ENCODE results near the gene PDE1A. TPM values are rescaled to one million over a fixed set of nuclear protein-coding genes. Genes with fewer than 3 reads are reported as not detected.

The PDE1A gene
- total RNA-seq, 2 donors from 2014 or later, result 4.1 to 6.0 TPM

DNA sequence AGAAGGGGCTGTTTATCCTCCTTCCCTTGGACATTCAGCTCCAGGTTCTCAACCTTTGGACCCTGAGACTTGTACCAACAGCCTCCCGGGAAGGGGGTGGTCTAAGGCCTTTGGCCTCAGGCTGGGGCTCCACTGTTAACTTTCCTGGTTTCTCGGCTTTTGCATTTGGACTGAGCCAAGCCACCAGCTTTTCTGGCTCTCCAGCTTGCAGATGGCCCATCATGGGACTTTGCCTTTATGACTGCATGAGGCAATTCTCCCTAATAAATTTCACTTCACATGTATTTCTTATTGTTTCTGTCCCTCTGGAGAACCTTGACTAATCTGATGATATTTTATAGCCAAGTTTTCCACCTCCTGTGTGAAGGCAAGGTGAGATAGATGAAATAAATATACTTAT is 260.4 kb downstream of the PDE1A start:
- Histone ChIP-seq H3K4me3 (no peak overlapping the region), H3K27ac (no peak overlapping the region), H3K9me3 (no peaks in the 10 kb centered on the region), H3K36me3 (no peaks in the 10 kb centered on the region), H3K27me3 (replicated peaks; ENCODE audit: insufficient read depth) (no peaks in the 10 kb centered on the region), H3K4me1 (replicated peaks) (no peaks in the 10 kb centered on the region)
- intact Hi-C loops (cut with DNase I), result no loop called here
- 77% methylated on average over 2 of the region's 2 CpGs for WGBS
- TF ChIP-seq, protein P1, sequence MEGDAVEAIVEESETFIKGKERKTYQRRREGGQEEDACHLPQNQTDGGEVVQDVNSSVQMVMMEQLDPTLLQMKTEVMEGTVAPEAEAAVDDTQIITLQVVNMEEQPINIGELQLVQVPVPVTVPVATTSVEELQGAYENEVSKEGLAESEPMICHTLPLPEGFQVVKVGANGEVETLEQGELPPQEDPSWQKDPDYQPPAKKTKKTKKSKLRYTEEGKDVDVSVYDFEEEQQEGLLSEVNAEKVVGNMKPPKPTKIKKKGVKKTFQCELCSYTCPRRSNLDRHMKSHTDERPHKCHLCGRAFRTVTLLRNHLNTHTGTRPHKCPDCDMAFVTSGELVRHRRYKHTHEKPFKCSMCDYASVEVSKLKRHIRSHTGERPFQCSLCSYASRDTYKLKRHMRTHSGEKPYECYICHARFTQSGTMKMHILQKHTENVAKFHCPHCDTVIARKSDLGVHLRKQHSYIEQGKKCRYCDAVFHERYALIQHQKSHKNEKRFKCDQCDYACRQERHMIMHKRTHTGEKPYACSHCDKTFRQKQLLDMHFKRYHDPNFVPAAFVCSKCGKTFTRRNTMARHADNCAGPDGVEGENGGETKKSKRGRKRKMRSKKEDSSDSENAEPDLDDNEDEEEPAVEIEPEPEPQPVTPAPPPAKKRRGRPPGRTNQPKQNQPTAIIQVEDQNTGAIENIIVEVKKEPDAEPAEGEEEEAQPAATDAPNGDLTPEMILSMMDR (IDR thresholded peaks at IDR 0.05), result no peak
- TF ChIP-seq POLR2AphosphoS5 (IDR thresholded peaks at IDR 0.05) (no peak), POLR2A (IDR thresholded peaks at IDR 0.05) (no peak)
- DNase-seq (ENCODE audit: low spot score), result no peak

DNA sequence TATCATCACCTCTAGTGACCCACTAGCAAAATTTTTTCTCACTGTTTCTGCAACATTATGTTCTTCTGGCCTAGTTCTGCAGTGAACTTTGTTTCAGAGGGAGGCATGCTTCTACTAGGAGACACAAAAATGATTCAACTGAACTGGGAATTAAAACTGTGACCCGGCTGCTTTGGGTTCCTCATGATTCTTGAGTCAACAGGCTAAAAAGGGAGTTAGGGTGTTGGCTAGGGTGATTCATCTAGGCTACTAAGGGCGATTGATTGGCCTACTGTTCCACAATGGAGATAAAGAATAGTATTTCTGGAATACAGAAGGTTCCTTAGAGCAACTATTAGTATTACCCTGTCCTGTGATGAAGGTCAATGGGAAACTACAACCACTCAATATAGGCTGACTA is 261.6 kb downstream of the PDE1A start:
- no peaks in the 10 kb centered on the region for H3K9me3 ChIP-seq
- no peaks in the 10 kb centered on the region for H3K36me3 ChIP-seq
- WGBS, result 88% methylated on average over 2 of the region's 2 CpGs
- TF ChIP-seq POLR2AphosphoS5 (IDR thresholded peaks at IDR 0.05), result no peak
- no peak for TF ChIP-seq POLR2A (IDR thresholded peaks at IDR 0.05)
- TF ChIP-seq, protein P1 (IDR thresholded peaks at IDR 0.05), result no peak
- DNase-seq (ENCODE audit: low spot score), result no peak
- intact Hi-C loops (cut with DNase I), result no loop called here
- H3K27me3 ChIP-seq (replicated peaks; ENCODE audit: insufficient read depth), result no peaks in the 10 kb centered on the region
- no peak overlapping the region for H3K4me3 ChIP-seq
- no peak overlapping the region for H3K27ac ChIP-seq
- no peaks in the 10 kb centered on the region for H3K4me1 ChIP-seq (replicated peaks)

DNA sequence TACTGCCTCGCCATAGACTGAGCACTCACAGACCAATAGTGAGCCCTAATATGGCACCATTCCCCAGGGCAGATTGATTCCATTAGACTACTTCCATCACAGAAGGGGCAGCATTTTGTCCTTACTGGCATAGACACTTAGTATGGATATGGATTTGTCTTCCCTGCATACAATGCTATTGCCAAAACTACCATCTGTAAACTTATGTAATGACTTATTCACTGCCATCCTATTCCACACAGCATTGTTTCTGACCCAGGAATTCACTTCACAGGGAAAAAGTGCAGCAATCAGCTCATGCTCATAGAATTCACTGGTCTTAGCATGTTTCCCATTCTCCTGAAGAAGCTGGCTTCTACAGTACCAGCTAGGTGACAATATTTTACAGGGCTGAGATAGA is 262.1 kb downstream of the PDE1A start:
- TF ChIP-seq POLR2A (IDR thresholded peaks at IDR 0.05) (no peak), POLR2AphosphoS5 (IDR thresholded peaks at IDR 0.05) (no peak)
- TF ChIP-seq, protein P1 (IDR thresholded peaks at IDR 0.05), result no peak
- DNase-seq (ENCODE audit: low spot score), result no peak
- Histone ChIP-seq H3K4me1 (replicated peaks) (no peaks in the 10 kb centered on the region), H3K4me3 (no peak overlapping the region), H3K36me3 (no peaks in the 10 kb centered on the region), H3K27ac (no peak overlapping the region), H3K27me3 (replicated peaks; ENCODE audit: insufficient read depth) (no peaks in the 10 kb centered on the region), H3K9me3 (no peaks in the 10 kb centered on the region)
- WGBS, result 94% methylated on average over 1 of the region's 1 CpG
- intact Hi-C loops (cut with DNase I), result no loop called here

DNA sequence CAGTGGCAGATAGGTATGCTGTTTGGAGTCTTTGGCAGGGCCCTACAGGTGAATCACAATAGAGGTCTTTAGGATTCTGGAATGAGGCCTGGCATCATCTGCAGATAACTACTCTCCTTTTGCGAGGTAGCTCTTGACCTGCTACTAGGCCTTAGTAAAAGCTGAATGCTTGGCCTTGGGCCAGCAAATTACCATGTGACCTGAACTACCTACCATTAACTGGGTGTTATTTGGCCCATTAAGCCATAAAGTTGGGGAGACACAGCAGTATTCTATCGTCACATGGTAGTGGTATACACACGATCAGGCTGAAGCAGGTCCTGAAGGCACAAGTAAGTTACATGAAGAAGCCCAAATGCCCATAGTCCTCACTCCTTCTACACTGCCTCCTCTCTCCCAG is 263.0 kb downstream of the PDE1A start:
- DNase-seq (ENCODE audit: low spot score), result no peak
- WGBS, result 80% methylated on average over 3 of the region's 3 CpGs
- H3K36me3 ChIP-seq, result no peaks in the 10 kb centered on the region
- TF ChIP-seq POLR2AphosphoS5 (IDR thresholded peaks at IDR 0.05) (no peak), POLR2A (IDR thresholded peaks at IDR 0.05) (no peak)
- TF ChIP-seq, protein P1 (IDR thresholded peaks at IDR 0.05), result no peak
- no peaks in the 10 kb centered on the region for H3K9me3 ChIP-seq
- no peaks in the 10 kb centered on the region for H3K4me1 ChIP-seq (replicated peaks)
- no peak overlapping the region for H3K4me3 ChIP-seq
- no peak overlapping the region for H3K27ac ChIP-seq
- H3K27me3 ChIP-seq (replicated peaks; ENCODE audit: insufficient read depth), result no peaks in the 10 kb centered on the region
- intact Hi-C loops (cut with DNase I), result no loop called here

DNA sequence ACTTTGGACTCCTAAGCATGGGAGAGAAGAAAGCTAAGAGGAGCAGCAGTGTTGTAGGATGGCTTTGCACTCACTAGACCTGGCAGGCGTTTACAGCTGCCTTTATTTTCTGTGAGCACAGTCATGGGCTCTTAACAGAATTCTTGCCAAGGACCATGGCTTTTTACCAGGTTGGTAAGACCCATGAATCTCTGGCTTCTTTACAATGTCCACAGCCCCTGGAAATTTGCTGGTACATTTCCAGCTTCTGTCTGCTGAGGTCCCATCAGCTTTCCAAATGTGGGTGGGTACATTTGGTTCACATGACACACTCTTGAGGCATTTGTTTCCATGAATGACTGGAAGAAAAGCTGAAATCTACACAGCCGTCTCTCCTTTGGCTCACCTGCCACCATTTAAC is 278.5 kb downstream of the PDE1A start:
- Histone ChIP-seq H3K4me1 (replicated peaks) (no peaks in the 10 kb centered on the region), H3K36me3 (no peaks in the 10 kb centered on the region), H3K9me3 (no peaks in the 10 kb centered on the region), H3K4me3 (no peak overlapping the region), H3K27ac (no peak overlapping the region), H3K27me3 (replicated peaks; ENCODE audit: insufficient read depth) (no peaks in the 10 kb centered on the region)
- DNase-seq (ENCODE audit: low spot score), result no peak
- WGBS, result 30% methylated on average over 2 of the region's 2 CpGs
- intact Hi-C loops (cut with DNase I), result no loop called here
- TF ChIP-seq POLR2A (IDR thresholded peaks at IDR 0.05) (no peak), POLR2AphosphoS5 (IDR thresholded peaks at IDR 0.05) (no peak)
- TF ChIP-seq, protein P1 (IDR thresholded peaks at IDR 0.05), result no peak

All from prostate gland (tissue), 2 donors.